CD14-positive monocyte (primary cell): ENCODE data around the gene IQUB. TPM values are rescaled to one million over a fixed set of nuclear protein-coding genes. Genes with fewer than 3 reads are reported as not detected.

Experiments
- DNase-seq, 3 donors: peaks; one replicate each; pipeline ENCODE4 v3.0.0-alpha.2; 2011 to 2022
- H2AFZ ChIP-seq: 2 replicates; pipeline ENCODE4 v1.6.0; 2012; ENCODE audit warnings: mild to moderate bottlenecking, low read depth, low read length, inconsistent platforms; ENCODE audit not compliant: insufficient read depth, poor library complexity, severe bottlenecking
- H3K27ac ChIP-seq, 2 donors: 1 replicate in 1 of 2; 2 replicates in 1 of 2; pipeline ENCODE4 v1.5.1; 2012 to 2013; ENCODE audit warnings: low read length in 2 of 2, control low read depth in 1 of 2, inconsistent platforms in 1 of 2, low read depth in 1 of 2, mild to moderate bottlenecking in 1 of 2
- H3K27me3 ChIP-seq, 2 donors: one replicate each; pipeline versions ENCODE4 v1.6.0 to v1.6.1; 2011 to 2013; ENCODE audit warnings: low read length in 2 of 2; ENCODE audit not compliant: control insufficient read depth in 2 of 2, insufficient read depth in 2 of 2
- H3K36me3 ChIP-seq, 2 donors: replicated peaks in 1 of 2; 1 replicate in 1 of 2; 2 replicates in 1 of 2; pipeline versions ENCODE4 v1.5.1 to v1.6.1; 2012 to 2013; ENCODE audit warnings: low read length in 2 of 2, control low read depth in 1 of 2, inconsistent platforms in 1 of 2, mild to moderate bottlenecking in 1 of 2; ENCODE audit not compliant: insufficient read depth in 2 of 2, control insufficient read depth in 1 of 2
- H3K4me1 ChIP-seq, 2 donors: 1 replicate in 1 of 2; 2 replicates in 1 of 2; pipeline versions ENCODE4 v1.5.1 to v1.6.1; 2012 to 2013; ENCODE audit warnings: low read length in 2 of 2, control low read depth in 1 of 2, inconsistent platforms in 1 of 2, mild to moderate bottlenecking in 1 of 2, moderate library complexity in 1 of 2; ENCODE audit not compliant: insufficient read depth in 2 of 2, control insufficient read depth in 1 of 2
- H3K4me2 ChIP-seq: replicated peaks from 2 replicates; pipeline ENCODE3; 2012; ENCODE audit warnings: low read length, moderate library complexity, mild to moderate bottlenecking; ENCODE audit not compliant: poor library complexity, severe bottlenecking; ENCODE audit errors: extremely low read depth
- H3K4me3 ChIP-seq, 3 experiments: fragments of 200-600 bp in 1 of 3; sonication (generic) in 1 of 3; replicated peaks in 1 of 3; 1 replicate in 2 of 3; 2 replicates in 1 of 3; pipeline ENCODE4 v1.5.1; 2011 to 2013; ENCODE audit warnings: low read length in 3 of 3, mild to moderate bottlenecking in 3 of 3, control low read depth in 2 of 3, low read depth in 2 of 3, inconsistent platforms in 1 of 3, moderate library complexity in 1 of 3
- H3K79me2 ChIP-seq: 2 replicates; pipeline ENCODE4 v1.6.0; 2012; ENCODE audit warnings: mild to moderate bottlenecking, control low read depth, inconsistent platforms, low read length, moderate library complexity; ENCODE audit not compliant: insufficient read depth
- H3K9ac ChIP-seq: 2 replicates; pipeline ENCODE4 v1.6.0; 2017; ENCODE audit warnings: low read length, mild to moderate bottlenecking; ENCODE audit not compliant: insufficient read depth, poor library complexity, severe bottlenecking
- H3K9me3 ChIP-seq, 2 donors: replicated peaks in 1 of 2; 1 replicate in 1 of 2; 2 replicates in 1 of 2; pipeline versions ENCODE4 v1.5.1 to v1.6.1; 2012 to 2013; ENCODE audit warnings: low read length in 2 of 2, control low read depth in 1 of 2; ENCODE audit not compliant: control insufficient read depth in 1 of 2, insufficient read depth in 1 of 2
- H4K20me1 ChIP-seq: 2 replicates; pipeline ENCODE4 v1.6.0; 2012; ENCODE audit warnings: mild to moderate bottlenecking, low read length, control low read depth, moderate library complexity; ENCODE audit not compliant: insufficient read depth
- H3K27ac Mint-ChIP-seq, 7 donors: one replicate each; pipeline ENCODE4 v1.8.0; 2020; ENCODE audit warnings: mild to moderate bottlenecking in 7 of 7, mixed read lengths in 7 of 7, moderate library complexity in 6 of 7, inconsistent platforms in 2 of 7
- H3K27me3 Mint-ChIP-seq, 3 donors: one replicate each; pipeline ENCODE4 v1.8.0; 2021 to 2022; ENCODE audit warnings: low read depth in 3 of 3, mild to moderate bottlenecking in 3 of 3, mixed read lengths in 3 of 3, moderate library complexity in 3 of 3, inconsistent platforms in 1 of 3
- H3K36me3 Mint-ChIP-seq, 2 donors: one replicate each; pipeline ENCODE4 v1.8.0; 2020; ENCODE audit warnings: mixed read lengths in 2 of 2, inconsistent platforms in 1 of 2, mild to moderate bottlenecking in 1 of 2
- H3K4me1 Mint-ChIP-seq: one replicate; pipeline ENCODE4 v1.8.0; 2020; ENCODE audit warnings: mild to moderate bottlenecking, mixed read lengths
- H3K4me3 Mint-ChIP-seq, 2 donors: one replicate each; pipeline ENCODE4 v1.8.0; 2020; ENCODE audit warnings: mild to moderate bottlenecking in 2 of 2, mixed read lengths in 2 of 2, moderate library complexity in 1 of 2
- H3K9me3 Mint-ChIP-seq, 7 donors: one replicate each; pipeline ENCODE4 v1.8.0; 2020 to 2022; ENCODE audit warnings: mixed read lengths in 7 of 7, mild to moderate bottlenecking in 6 of 7, moderate library complexity in 6 of 7, inconsistent platforms in 2 of 7
- WGBS: methylation state at CpG from one replicate; pipeline ENCODE4 v1.1.5; 2013; ENCODE audit warnings: missing lambda C conversion rate; ENCODE audit not compliant: insufficient coverage; 5-methylcytosine and 5-hydroxymethylcytosine counted together
- intact Hi-C, 2 donors: fragments of 100-400 bp; cut with micrococcal nuclease; formaldehyde crosslinking; loops; one replicate each; pipeline versions ENCODE4 v1.15.0 to v1.15.1; 2023
- polyA plus RNA-seq, 3 donors: library from polyadenylated mRNA; depleted of rRNA in 1 of 3; unstranded in 2 of 3; stranded (reverse) in 1 of 3; fragments of 300-500 nt in 2 of 3; fragments of >200 nt in 1 of 3; fragmentation: Illumina TruSeq in 2 of 3; gene quantifications; 1 replicate in 2 of 3; 2 replicates in 1 of 3; pipeline ENCODE4 v1.2.3, GENCODE V29; 2012 to 2021
- TF ChIP-seq, protein P1 (sequence below): fragments of 200-600 bp; IDR thresholded peaks from one replicate; pipeline ENCODE4 v1.8.0; 2022; ENCODE audit warnings: antibody characterized with exemption, mild to moderate bottlenecking

The IQUB gene
- polyA plus RNA-seq, 3 donors = 0.07 TPM; not detected in 2

DNA sequence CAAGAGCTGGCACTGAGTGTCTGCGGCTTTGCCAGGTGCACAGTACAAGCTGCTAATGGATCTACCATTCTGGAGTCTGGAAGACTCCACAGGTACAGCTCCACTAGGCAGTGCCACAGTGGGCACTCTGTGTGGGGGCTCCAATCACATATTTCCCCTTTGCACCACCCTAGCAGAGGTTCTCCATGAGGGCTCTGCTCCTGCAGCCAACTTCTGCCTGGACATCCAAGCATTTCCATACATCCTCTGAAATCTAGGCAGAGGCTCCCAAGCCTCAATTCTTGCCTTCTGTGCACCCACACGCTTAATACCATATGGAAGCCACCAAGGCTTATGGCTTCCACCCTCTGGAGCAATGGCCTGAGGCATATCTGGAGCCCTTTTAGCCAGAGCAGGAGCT, 29.2 kb downstream of the IQUB start:
- Mint-ChIP-seq H3K4me1 (no peaks in the 10 kb centered on the region), H3K36me3 (no peaks in the 10 kb centered on the region), H3K9me3 (peaks cover 5 to 18% (median 13%) of the 10 kb centered on the region in 7 donors), H3K27me3 (peaks cover 0 to 5% (median 2%) of the 10 kb centered on the region in 3 donors), H3K27ac (no peak overlapping the region), H3K4me3 (no peak overlapping the region)
- no peaks in the 10 kb centered on the region for H3K4me1 ChIP-seq
- no peaks in the 10 kb centered on the region for H3K27me3 ChIP-seq
- H2AFZ ChIP-seq = no peak overlapping the region
- intact Hi-C loops = no loop called here
- no peak overlapping the region for H3K9ac ChIP-seq
- no peak for DNase-seq
- H4K20me1 ChIP-seq = no peaks in the 10 kb centered on the region
- no peak overlapping the region for H3K4me2 ChIP-seq
- WGBS = 83% methylated on average over 2 of the region's 2 CpGs
- peaks cover 7 to 11% of the 10 kb centered on the region in 2 donors for H3K9me3 ChIP-seq
- no peak overlapping the region for H3K27ac ChIP-seq
- H3K4me3 ChIP-seq = no peak overlapping the region
- no peaks in the 10 kb centered on the region for H3K36me3 ChIP-seq
- TF ChIP-seq, protein P1, sequence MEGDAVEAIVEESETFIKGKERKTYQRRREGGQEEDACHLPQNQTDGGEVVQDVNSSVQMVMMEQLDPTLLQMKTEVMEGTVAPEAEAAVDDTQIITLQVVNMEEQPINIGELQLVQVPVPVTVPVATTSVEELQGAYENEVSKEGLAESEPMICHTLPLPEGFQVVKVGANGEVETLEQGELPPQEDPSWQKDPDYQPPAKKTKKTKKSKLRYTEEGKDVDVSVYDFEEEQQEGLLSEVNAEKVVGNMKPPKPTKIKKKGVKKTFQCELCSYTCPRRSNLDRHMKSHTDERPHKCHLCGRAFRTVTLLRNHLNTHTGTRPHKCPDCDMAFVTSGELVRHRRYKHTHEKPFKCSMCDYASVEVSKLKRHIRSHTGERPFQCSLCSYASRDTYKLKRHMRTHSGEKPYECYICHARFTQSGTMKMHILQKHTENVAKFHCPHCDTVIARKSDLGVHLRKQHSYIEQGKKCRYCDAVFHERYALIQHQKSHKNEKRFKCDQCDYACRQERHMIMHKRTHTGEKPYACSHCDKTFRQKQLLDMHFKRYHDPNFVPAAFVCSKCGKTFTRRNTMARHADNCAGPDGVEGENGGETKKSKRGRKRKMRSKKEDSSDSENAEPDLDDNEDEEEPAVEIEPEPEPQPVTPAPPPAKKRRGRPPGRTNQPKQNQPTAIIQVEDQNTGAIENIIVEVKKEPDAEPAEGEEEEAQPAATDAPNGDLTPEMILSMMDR = no peak
- no peaks in the 10 kb centered on the region for H3K79me2 ChIP-seq

GRCh38 chr7:123502201-123502600, 32.2 kb downstream of the IQUB start:
- no peak overlapping the region for H3K27ac ChIP-seq
- Mint-ChIP-seq H3K4me1 (no peaks in the 10 kb centered on the region), H3K9me3 (peaks cover 5 to 18% (median 13%) of the 10 kb centered on the region in 7 donors), H3K36me3 (no peaks in the 10 kb centered on the region), H3K27me3 (peaks cover 3 to 6% (median 4%) of the 10 kb centered on the region in 3 donors), H3K4me3 (no peak overlapping the region), H3K27ac (no peak overlapping the region)
- TF ChIP-seq, protein P1 = no peak
- no peak overlapping the region for H2AFZ ChIP-seq
- no peak overlapping the region for H3K9ac ChIP-seq
- H3K4me3 ChIP-seq = no peak overlapping the region
- H3K27me3 ChIP-seq = no peaks in the 10 kb centered on the region
- H3K4me1 ChIP-seq = no peaks in the 10 kb centered on the region
- intact Hi-C loops = no loop called here
- H4K20me1 ChIP-seq = no peaks in the 10 kb centered on the region
- H3K36me3 ChIP-seq = no peaks in the 10 kb centered on the region
- peaks cover 7 to 11% of the 10 kb centered on the region in 2 donors for H3K9me3 ChIP-seq
- no peak for DNase-seq
- H3K4me2 ChIP-seq = no peak overlapping the region
- no peaks in the 10 kb centered on the region for H3K79me2 ChIP-seq
- WGBS = 100% methylated on average over 3 of the region's 5 CpGs
